ENCODE measurements around the gene PES1. TPM values are rescaled to one million over a fixed set of nuclear protein-coding genes. Genes with fewer than 3 reads are reported as not detected.
A peak's percentile ranks its signal among the peaks of the same experiment; 100 is the strongest.
"Not testable (repeated sequence)": the region's sequence is repeated elsewhere in the genome, so short reads cannot be mapped to it uniquely, and the experiment has no call there.

Gene PES1
- total and polyA plus RNA-seq, 11 donors, result 15.7 to 60.9 (median 27.8) TPM

GRCh38 chr22:30626413-30626812, 34.7 kb upstream of the PES1 start:
- H3K4me3 ChIP-seq, result no peak overlapping the region
- ATAC-seq (no peak), DNase-seq (no peak)
- H3K9me3 ChIP-seq, result no peaks in the 10 kb centered on the region
- H3K4me1 ChIP-seq, result peaks cover 0 to 16% (median 0%) of the 10 kb centered on the region in 12 donors
- no peak overlapping the region for H3K27ac ChIP-seq
- intact Hi-C loops (cut with DNase I), result loop anchor here in 1 of 10 donors (10.0 kb wide), 1 partner anchor 298 kb away; no protein-coding TSS in a partner anchor
- 83 to 98% (median 87%) methylated on average over 5 of the region's 5 CpGs for WGBS, 4 donors
- no peaks in the 10 kb centered on the region for H3K27me3 ChIP-seq
- H3K36me3 ChIP-seq, result peaks cover 0 to 25% (median 5%) of the 10 kb centered on the region in 9 donors
- TF ChIP-seq, protein P1, sequence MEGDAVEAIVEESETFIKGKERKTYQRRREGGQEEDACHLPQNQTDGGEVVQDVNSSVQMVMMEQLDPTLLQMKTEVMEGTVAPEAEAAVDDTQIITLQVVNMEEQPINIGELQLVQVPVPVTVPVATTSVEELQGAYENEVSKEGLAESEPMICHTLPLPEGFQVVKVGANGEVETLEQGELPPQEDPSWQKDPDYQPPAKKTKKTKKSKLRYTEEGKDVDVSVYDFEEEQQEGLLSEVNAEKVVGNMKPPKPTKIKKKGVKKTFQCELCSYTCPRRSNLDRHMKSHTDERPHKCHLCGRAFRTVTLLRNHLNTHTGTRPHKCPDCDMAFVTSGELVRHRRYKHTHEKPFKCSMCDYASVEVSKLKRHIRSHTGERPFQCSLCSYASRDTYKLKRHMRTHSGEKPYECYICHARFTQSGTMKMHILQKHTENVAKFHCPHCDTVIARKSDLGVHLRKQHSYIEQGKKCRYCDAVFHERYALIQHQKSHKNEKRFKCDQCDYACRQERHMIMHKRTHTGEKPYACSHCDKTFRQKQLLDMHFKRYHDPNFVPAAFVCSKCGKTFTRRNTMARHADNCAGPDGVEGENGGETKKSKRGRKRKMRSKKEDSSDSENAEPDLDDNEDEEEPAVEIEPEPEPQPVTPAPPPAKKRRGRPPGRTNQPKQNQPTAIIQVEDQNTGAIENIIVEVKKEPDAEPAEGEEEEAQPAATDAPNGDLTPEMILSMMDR (IDR thresholded peaks at IDR 0.05), result no peak
- TF ChIP-seq POLR2A (IDR thresholded peaks at IDR 0.05), result no peak

DNA sequence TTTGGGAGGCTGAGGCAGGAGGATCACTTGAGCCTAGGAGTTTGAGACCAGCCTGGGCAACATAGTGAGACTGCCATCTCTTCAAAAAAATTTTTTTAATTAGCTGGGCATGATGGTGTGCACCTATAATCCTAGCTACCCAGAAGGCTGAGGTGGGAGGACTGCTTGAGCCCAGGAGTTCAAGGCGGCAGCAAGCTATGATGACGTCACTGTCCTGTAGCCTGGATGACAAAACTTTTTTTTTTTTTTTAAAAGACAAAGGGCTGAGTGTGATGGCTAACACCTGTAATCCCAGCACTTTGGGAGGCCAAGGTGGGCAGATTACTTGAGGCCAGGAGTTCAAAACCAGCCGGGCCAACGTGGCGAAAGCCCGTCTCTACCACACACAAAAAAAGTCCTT, 28.2 kb upstream of the PES1 start:
- not testable (repeated sequence) for ATAC-seq, H3K9me3 ChIP-seq, H3K27me3 ChIP-seq, H3K4me1 ChIP-seq, H3K4me3 ChIP-seq, H3K27ac ChIP-seq, DNase-seq
- peaks cover 0 to 76% (median 35%) of the 10 kb centered on the region in 9 donors for H3K36me3 ChIP-seq
- WGBS, 4 donors, result 88 to 100% (median 94%) methylated on average over 6 of the region's 6 CpGs
- intact Hi-C loops (cut with DNase I), result loop anchor here in 1 of 10 donors (10.0 kb wide), 1 partner anchor 305 kb away; no protein-coding TSS in a partner anchor

GRCh38 chr22:30617819-30618218, 26.1 kb upstream of the PES1 start:
- DNase-seq (no peak), ATAC-seq (no peak)
- peaks cover 0 to 89% (median 46%) of the 10 kb centered on the region in 9 donors for H3K36me3 ChIP-seq
- no peaks in the 10 kb centered on the region for H3K9me3 ChIP-seq
- no peak overlapping the region for H3K27ac ChIP-seq
- H3K4me3 ChIP-seq, result no peak overlapping the region
- H3K4me1 ChIP-seq, result no peaks in the 10 kb centered on the region
- intact Hi-C loops (cut with DNase I), result no loop called here
- H3K27me3 ChIP-seq, result no peaks in the 10 kb centered on the region
- 89 to 92% (median 92%) methylated on average over 6 of the region's 6 CpGs for WGBS, 4 donors
- TF ChIP-seq, protein P1 (IDR thresholded peaks at IDR 0.05), result no peak
- TF ChIP-seq POLR2A (IDR thresholded peaks at IDR 0.05), result no peak

GRCh38 chr22:30615543-30615954, 23.8 kb upstream of the PES1 start:
- intact Hi-C loops (cut with DNase I), result no loop called here
- no peak for DNase-seq
- H3K27ac ChIP-seq, result peak overlapping the region in 1 of 12 donors; percentile 58
- H3K4me3 ChIP-seq, result no peak overlapping the region
- peaks cover 0 to 89% (median 48%) of the 10 kb centered on the region in 9 donors for H3K36me3 ChIP-seq
- TF ChIP-seq, protein P1 (IDR thresholded peaks at IDR 0.05), result no peak
- no peak for TF ChIP-seq POLR2A (IDR thresholded peaks at IDR 0.05)
- H3K27me3 ChIP-seq, result no peaks in the 10 kb centered on the region
- 90 to 93% (median 90%) methylated on average over 7 of the region's 7 CpGs for WGBS, 4 donors
- H3K9me3 ChIP-seq, result no peaks in the 10 kb centered on the region
- ATAC-seq, result peak in 2 of 4 donors; percentile 13 to 47
- H3K4me1 ChIP-seq, result peaks cover 0 to 8% (median 0%) of the 10 kb centered on the region in 12 donors

DNA sequence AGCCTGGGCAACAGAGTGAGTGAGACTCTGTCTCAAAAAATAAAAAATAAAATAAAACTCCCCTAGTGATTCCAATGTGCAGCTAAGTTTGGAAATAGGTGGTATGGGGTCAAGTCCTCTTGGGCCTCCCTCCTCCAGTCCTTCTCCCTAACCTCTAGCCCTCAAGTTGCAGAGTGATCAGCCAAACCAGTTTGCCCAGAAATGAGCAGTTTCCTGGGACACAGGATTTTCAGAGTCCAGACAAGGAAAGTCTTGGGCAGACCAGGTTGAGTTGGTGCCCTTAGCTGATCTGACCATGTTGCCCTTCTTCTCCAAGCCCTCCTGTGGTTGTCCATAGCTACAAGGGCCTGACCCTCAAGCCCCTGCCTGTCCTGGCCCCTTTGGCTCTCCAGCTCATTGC, 23.2 kb upstream of the PES1 start:
- H3K4me1 ChIP-seq, result peaks cover 0 to 15% (median 2%) of the 10 kb centered on the region in 12 donors
- no peak for DNase-seq
- TF ChIP-seq POLR2A (IDR thresholded peaks at IDR 0.05), result no peak
- TF ChIP-seq, protein P1 (IDR thresholded peaks at IDR 0.05), result no peak
- no peaks in the 10 kb centered on the region for H3K27me3 ChIP-seq
- peak overlapping the region in 1 of 12 donors; percentile 58 for H3K27ac ChIP-seq
- intact Hi-C loops (cut with DNase I), result no loop called here
- no peaks in the 10 kb centered on the region for H3K9me3 ChIP-seq
- no peak overlapping the region for H3K4me3 ChIP-seq
- ATAC-seq, result no peak
- peaks cover 0 to 83% (median 46%) of the 10 kb centered on the region in 9 donors for H3K36me3 ChIP-seq

Data from heart left ventricle (tissue), 16 donors.